Lower leg skin (tissue), 4 donors: ENCODE measurements around the gene SULT6B1. TPM values are rescaled to one million over a fixed set of nuclear protein-coding genes. Genes with fewer than 3 reads are reported as not detected.
"Not testable (repeated sequence)": the region's sequence is repeated elsewhere in the genome, so short reads cannot be mapped to it uniquely, and the experiment has no call there.

Source experiments
- DNase-seq, 2 donors: peaks; one replicate each; pipeline ENCODE4 v3.0.0-alpha.2; 2019; ENCODE audit warnings: low spot score in 2 of 2
- H3K4me3 ChIP-seq: fragments of 200-600 bp; sonication (generic); 2 replicates; pipeline ENCODE4 v1.5.1; 2017; ENCODE audit warnings: mild to moderate bottlenecking, low read depth; ENCODE audit not compliant: poor library complexity, severe bottlenecking
- POLR2A ChIP-seq, 2 donors: fragments of 450-650 bp; IDR thresholded peaks; one replicate each; pipeline ENCODE4 v1.6.1; 2016 to 2017; ENCODE audit warnings: antibody characterized with exemption in 2 of 2, mild to moderate bottlenecking in 1 of 2, moderate library complexity in 1 of 2
- WGBS, 2 donors: methylation state at CpG; one replicate each; pipeline ENCODE4 v1.1.5; 2018; 5-methylcytosine and 5-hydroxymethylcytosine counted together
- intact Hi-C: fragments of 100-400 bp; cut with DNase I; formaldehyde crosslinking; loops from one replicate; pipeline ENCODE4 v1.15.0; 2023; ENCODE audit warnings: low total_unique reads
- total RNA-seq, 4 donors: library from RNA; depleted of rRNA; stranded (reverse); fragments of >200 nt; gene quantifications; one replicate each; pipeline ENCODE4 v1.1.0, GENCODE V29; 2016
- TF ChIP-seq, protein P1 (sequence below), 3 donors: fragments of 450-650 bp; IDR thresholded peaks; one replicate each; pipeline ENCODE4 v1.5.1; 2016; ENCODE audit warnings: antibody characterized with exemption in 3 of 3, mild to moderate bottlenecking in 3 of 3, moderate library complexity in 2 of 3

The SULT6B1 gene
- total RNA-seq, 4 donors from 2014 or later, result not detected

DNA sequence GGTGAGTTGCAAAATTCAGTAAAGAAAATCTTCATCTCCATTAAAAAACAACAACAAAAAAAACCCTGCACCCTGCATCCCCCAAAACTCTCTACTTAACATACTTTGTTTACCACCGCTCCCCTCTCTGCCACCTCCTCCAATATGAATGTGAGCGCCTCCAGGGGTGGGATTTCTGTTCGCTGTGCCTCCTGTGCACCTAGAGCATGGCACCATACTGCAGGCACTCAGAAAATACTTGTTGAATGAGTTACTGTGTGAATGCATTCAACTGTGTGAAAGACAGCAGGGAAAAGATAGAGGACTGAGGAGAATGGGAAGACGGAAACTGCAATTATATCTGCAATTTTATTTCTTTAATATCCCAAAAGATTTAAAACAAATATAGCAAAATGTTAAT is 38.4 kb upstream of the SULT6B1 start:
- intact Hi-C loops, result no loop called here
- DNase-seq, result no peak
- 94% methylated on average over 4 of the region's 4 CpGs for WGBS, 2 donors
- H3K4me3 ChIP-seq, result no peak overlapping the region
- no peak for TF ChIP-seq POLR2A (IDR thresholded peaks at IDR 0.05)
- TF ChIP-seq, protein P1, sequence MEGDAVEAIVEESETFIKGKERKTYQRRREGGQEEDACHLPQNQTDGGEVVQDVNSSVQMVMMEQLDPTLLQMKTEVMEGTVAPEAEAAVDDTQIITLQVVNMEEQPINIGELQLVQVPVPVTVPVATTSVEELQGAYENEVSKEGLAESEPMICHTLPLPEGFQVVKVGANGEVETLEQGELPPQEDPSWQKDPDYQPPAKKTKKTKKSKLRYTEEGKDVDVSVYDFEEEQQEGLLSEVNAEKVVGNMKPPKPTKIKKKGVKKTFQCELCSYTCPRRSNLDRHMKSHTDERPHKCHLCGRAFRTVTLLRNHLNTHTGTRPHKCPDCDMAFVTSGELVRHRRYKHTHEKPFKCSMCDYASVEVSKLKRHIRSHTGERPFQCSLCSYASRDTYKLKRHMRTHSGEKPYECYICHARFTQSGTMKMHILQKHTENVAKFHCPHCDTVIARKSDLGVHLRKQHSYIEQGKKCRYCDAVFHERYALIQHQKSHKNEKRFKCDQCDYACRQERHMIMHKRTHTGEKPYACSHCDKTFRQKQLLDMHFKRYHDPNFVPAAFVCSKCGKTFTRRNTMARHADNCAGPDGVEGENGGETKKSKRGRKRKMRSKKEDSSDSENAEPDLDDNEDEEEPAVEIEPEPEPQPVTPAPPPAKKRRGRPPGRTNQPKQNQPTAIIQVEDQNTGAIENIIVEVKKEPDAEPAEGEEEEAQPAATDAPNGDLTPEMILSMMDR (IDR thresholded peaks at IDR 0.05), result no peak

DNA sequence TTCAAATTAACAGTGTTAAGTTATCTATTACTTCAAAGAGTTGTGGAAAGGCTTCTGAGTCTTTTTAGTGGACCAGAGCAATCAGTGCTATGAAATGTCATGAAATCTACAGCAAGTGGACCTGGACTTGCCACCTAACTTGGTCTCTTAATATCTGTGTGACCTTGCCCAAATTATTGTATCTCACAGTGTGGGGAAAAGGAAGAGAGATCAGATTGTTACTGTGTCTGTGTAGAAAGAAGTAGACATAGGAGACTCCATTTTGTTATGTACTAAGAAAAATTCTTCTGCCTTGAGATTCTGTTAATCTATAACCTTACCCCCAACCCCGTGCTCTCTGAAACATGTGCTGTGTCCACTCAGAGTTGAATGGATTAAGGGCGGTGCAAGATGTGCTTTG is 36.7 kb upstream of the SULT6B1 start:
- 88% methylated on average over 1 of the region's 2 CpGs; no CpG with 5 or more reads in 1 of the 2 donors for WGBS, 2 donors
- H3K4me3 ChIP-seq, intact Hi-C loops, DNase-seq: not testable (repeated sequence)

DNA sequence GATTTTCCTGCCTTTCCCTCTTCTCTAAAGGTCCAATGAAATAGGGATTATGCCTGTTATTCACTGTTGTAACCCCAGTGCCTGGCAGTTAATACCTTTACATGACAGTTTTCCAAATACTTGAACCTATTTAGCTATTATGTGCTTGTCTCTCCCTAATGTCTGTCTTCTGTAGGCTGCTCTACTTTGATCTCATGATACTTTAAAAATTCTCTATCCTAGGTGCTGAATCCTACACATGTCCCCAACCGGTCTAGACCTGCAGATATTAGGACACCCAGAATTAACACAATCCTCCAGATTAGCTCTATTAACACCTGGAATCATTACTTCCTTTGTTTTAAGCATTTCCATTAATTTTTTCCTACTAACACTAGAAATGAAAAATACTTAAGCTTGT is 35.6 kb upstream of the SULT6B1 start:
- no peak for DNase-seq
- no peak overlapping the region for H3K4me3 ChIP-seq
- intact Hi-C loops, result no loop called here
- TF ChIP-seq, protein P1 (IDR thresholded peaks at IDR 0.05), result no peak
- no peak for TF ChIP-seq POLR2A (IDR thresholded peaks at IDR 0.05)
- 87 to 89% methylated on average over 1 of the region's 1 CpG for WGBS, 2 donors

DNA sequence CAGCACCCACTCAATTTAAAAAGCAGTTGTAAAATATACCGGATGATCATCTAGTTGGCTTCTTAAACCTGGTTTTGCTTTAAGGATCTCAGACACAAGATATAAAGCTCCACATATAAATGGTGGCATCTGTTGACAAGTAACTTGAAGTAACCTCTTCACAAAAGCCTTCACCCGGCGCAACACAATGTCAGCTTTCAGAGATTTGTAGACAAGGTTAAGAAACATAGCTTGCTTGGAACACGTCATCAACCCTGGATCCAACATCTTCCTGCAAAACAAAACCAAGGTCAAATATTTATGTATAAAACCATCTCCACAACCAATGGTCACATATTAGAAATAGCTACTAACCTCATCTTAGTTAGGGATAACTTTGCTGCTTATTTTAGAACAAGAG is 34.7 kb upstream of the SULT6B1 start:
- intact Hi-C loops, result no loop called here
- WGBS, 2 donors, result 93 to 98% methylated on average over 4 of the region's 4 CpGs
- TF ChIP-seq POLR2A (IDR thresholded peaks at IDR 0.05), result no peak
- TF ChIP-seq, protein P1 (IDR thresholded peaks at IDR 0.05), result no peak
- H3K4me3 ChIP-seq, result no peak overlapping the region
- DNase-seq, result no peak

DNA sequence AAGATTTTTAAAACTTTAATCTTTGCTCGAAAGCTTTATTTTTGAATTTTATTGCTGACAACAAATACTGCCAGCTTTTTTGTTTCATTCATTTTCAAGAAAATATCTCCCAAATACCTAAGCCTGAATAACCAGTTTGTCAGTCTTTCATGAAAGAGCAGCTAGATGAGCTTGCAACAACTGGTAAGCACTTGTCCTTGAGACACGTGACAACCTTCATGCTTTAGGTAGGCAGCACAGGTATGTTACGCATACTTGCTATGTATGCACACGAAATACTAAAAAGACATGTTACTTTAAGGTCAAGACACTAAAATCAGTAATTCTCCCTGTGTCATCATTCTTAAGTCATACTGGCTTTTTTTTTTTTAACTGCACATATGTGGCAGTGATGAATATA is 30.6 kb upstream of the SULT6B1 start:
- DNase-seq, result no peak
- no peak overlapping the region for H3K4me3 ChIP-seq
- intact Hi-C loops, result no loop called here
- no peak for TF ChIP-seq POLR2A (IDR thresholded peaks at IDR 0.05)
- TF ChIP-seq, protein P1 (IDR thresholded peaks at IDR 0.05), result no peak
- 53 to 62% methylated on average over 4 of the region's 4 CpGs for WGBS, 2 donors

DNA sequence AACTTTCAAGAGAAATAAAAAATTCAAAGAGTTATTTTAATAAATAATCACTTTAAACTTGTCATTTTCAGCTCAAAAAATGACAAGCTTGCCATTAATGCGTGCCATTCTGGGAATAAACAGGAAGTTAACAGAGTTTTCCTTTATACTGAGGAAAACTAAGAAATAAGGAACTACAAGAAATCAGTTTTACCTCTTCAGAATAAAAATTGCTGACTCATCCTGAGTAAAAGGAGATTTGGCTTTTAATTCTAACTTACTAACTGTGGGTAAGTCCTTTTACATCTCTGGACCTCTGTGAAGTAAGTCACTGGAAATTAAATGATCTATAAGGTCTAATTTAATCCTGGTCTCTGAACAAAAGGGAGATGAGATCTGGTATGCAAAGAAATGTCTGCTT is 26.8 kb upstream of the SULT6B1 start:
- DNase-seq, result no peak
- 80 to 85% methylated on average over 1 of the region's 1 CpG for WGBS, 2 donors
- intact Hi-C loops, result no loop called here
- H3K4me3 ChIP-seq, result no peak overlapping the region
- TF ChIP-seq, protein P1 (IDR thresholded peaks at IDR 0.05), result no peak
- TF ChIP-seq POLR2A (IDR thresholded peaks at IDR 0.05), result no peak
